MM.1S (cell line): ENCODE data around the gene NUP153.

Experiments used
- DNase-seq: peaks from one replicate; pipeline ENCODE4 v3.0.0-alpha.2; 2015
- H2AFZ ChIP-seq: fragments of 300-600 bp; sonication (generic); 2 replicates; pipeline ENCODE4 v1.6.0; 2016; ENCODE audit warnings: antibody characterized with exemption, low read length
- H3F3A ChIP-seq: fragments of 300-600 bp; sonication (generic); 2 replicates; pipeline ENCODE4 v1.6.1; 2016; ENCODE audit warnings: mild to moderate bottlenecking, antibody characterized with exemption, low read length, moderate library complexity, mixed read lengths; ENCODE audit not compliant: insufficient read depth
- H3K27ac ChIP-seq: fragments of 300-600 bp; sonication (generic); 2 replicates; pipeline ENCODE4 v1.5.1; 2016; ENCODE audit warnings: mild to moderate bottlenecking, low read length
- H3K27me3 ChIP-seq: fragments of 300-600 bp; sonication (generic); replicated peaks from 2 replicates; pipeline ENCODE4 v1.6.0; 2016; ENCODE audit warnings: low read length; ENCODE audit not compliant: insufficient read depth
- H3K36me3 ChIP-seq: fragments of 300-600 bp; sonication (generic); replicated peaks from 2 replicates; pipeline ENCODE4 v1.6.1; 2016; ENCODE audit warnings: mild to moderate bottlenecking, low read length, mixed read lengths; ENCODE audit not compliant: insufficient read depth
- H3K4me1 ChIP-seq: fragments of 300-600 bp; sonication (generic); 2 replicates; pipeline ENCODE4 v1.6.1; 2016; ENCODE audit warnings: low read length, mixed read lengths
- H3K4me2 ChIP-seq: fragments of 300-600 bp; sonication (generic); 2 replicates; pipeline ENCODE4 v1.6.0; 2016; ENCODE audit warnings: low read depth, low read length
- H3K4me3 ChIP-seq: fragments of 300-600 bp; sonication (generic); 2 replicates; pipeline ENCODE4 v1.5.1; 2016; ENCODE audit warnings: low read length, mixed read lengths
- H3K79me2 ChIP-seq: fragments of 300-600 bp; sonication (generic); 2 replicates; pipeline ENCODE4 v1.6.1; 2016; ENCODE audit warnings: mixed run types, low read length, mixed read lengths
- H3K9ac ChIP-seq: fragments of 300-600 bp; sonication (generic); 2 replicates; pipeline ENCODE4 v1.6.1; 2016; ENCODE audit warnings: low read length, mixed read lengths
- H3K9me2 ChIP-seq: fragments of 300-600 bp; sonication (generic); replicated peaks from 2 replicates; pipeline ENCODE4 v1.6.1; 2016; ENCODE audit warnings: mild to moderate bottlenecking, low read length, mixed read lengths; ENCODE audit not compliant: insufficient read depth
- H3K9me3 ChIP-seq: fragments of 300-600 bp; sonication (generic); replicated peaks from 2 replicates; pipeline ENCODE4 v1.6.1; 2016; ENCODE audit warnings: mild to moderate bottlenecking, low read length, mixed read lengths; ENCODE audit not compliant: insufficient read depth
- H4K20me1 ChIP-seq: fragments of 300-600 bp; sonication (generic); 2 replicates; pipeline ENCODE4 v1.6.1; 2016; ENCODE audit warnings: mild to moderate bottlenecking, low read length, moderate library complexity, mixed read lengths; ENCODE audit not compliant: insufficient read depth
- EZH2 ChIP-seq: fragments of 300-600 bp; sonication (generic); optimal IDR thresholded peaks from 2 replicates; pipeline ENCODE3; 2017; ENCODE audit warnings: low read depth, mild to moderate bottlenecking, antibody characterized with exemption, low read length, mixed read lengths
- EZH2phosphoT487 ChIP-seq: fragments of 300-600 bp; sonication (generic); IDR thresholded peaks from 2 replicates; pipeline ENCODE4 v1.6.1; 2018; ENCODE audit warnings: antibody characterized with exemption, low read length
- TF ChIP-seq, protein P1 (sequence below): fragments of 300-600 bp; sonication (generic); IDR thresholded peaks from 2 replicates; pipeline ENCODE4 v1.5.1; 2016; ENCODE audit warnings: antibody characterized with exemption, low read length, mixed read lengths

NUP153 gene

DNA sequence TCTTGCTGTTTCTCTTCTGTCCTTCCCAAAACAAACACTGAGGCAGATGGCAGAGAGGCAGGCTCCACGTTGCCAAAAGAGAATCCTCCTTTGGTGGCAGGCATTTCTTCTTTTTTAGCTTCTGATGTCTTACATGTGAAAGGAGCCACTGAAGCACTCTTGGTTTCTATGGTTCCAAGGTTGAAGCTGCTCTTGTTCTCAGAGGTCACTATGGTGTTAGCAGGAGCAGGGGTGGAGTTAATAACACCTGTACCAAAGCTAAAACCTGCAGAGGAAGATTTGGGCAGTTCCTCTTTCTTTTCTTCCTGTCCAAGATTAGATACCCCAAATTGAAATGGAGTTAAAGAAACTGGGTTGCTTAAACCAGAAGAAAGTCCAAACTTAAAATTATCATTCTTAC is 77.9 kb downstream of the NUP153 start:
- H4K20me1 ChIP-seq: peaks cover 3% of the 10 kb centered on the region; the same call in 1 of the 2 replicates
- peaks cover 18% of the 10 kb centered on the region for H3K36me3 ChIP-seq
- H3K79me2 ChIP-seq: peaks cover 75% of the 10 kb centered on the region

DNA sequence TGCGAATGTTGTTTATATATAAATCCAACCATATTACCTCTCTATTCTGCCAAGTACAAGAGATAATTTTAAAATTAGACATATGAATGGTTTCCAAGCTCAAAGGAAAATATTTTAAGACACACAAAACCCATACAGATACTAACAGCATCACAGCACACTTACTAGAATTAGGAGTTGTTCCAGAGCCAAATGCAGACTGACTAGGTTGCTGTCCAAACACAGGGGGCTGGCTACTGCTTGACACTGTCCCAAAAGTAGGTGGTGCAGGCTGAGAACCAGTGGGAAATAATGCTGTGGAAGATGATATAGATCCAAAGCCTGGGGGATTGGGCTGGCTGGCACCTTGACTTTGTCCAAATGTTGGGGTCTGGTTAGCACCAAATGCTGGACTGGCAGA is 82.3 kb downstream of the NUP153 start:
- no peak overlapping the region for H2AFZ ChIP-seq
- H3K9ac ChIP-seq: no peak overlapping the region
- peaks cover 22% of the 10 kb centered on the region for H3K36me3 ChIP-seq
- TF ChIP-seq EZH2: no peak
- TF ChIP-seq EZH2phosphoT487: no peak
- TF ChIP-seq, protein P1, sequence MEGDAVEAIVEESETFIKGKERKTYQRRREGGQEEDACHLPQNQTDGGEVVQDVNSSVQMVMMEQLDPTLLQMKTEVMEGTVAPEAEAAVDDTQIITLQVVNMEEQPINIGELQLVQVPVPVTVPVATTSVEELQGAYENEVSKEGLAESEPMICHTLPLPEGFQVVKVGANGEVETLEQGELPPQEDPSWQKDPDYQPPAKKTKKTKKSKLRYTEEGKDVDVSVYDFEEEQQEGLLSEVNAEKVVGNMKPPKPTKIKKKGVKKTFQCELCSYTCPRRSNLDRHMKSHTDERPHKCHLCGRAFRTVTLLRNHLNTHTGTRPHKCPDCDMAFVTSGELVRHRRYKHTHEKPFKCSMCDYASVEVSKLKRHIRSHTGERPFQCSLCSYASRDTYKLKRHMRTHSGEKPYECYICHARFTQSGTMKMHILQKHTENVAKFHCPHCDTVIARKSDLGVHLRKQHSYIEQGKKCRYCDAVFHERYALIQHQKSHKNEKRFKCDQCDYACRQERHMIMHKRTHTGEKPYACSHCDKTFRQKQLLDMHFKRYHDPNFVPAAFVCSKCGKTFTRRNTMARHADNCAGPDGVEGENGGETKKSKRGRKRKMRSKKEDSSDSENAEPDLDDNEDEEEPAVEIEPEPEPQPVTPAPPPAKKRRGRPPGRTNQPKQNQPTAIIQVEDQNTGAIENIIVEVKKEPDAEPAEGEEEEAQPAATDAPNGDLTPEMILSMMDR: no peak
- H3K4me1 ChIP-seq: peaks cover 37% of the 10 kb centered on the region
- peaks cover 13% of the 10 kb centered on the region for H3F3A ChIP-seq
- 0 out of 2 replicates have a peak, but pooled peaks cover 3% of the 10 kb centered on the region for H4K20me1 ChIP-seq
- H3K9me3 ChIP-seq: no peaks in the 10 kb centered on the region
- peaks cover 77% of the 10 kb centered on the region for H3K79me2 ChIP-seq
- no peak overlapping the region for H3K27ac ChIP-seq
- no peak overlapping the region for H3K4me3 ChIP-seq
- no peaks in the 10 kb centered on the region for H3K9me2 ChIP-seq
- H3K27me3 ChIP-seq: no peaks in the 10 kb centered on the region
- DNase-seq: no peak
- H3K4me2 ChIP-seq: no peak overlapping the region

More for the DNA sequence above, 77.9 kb downstream of the NUP153 start:
- H3K4me3 ChIP-seq: no peak overlapping the region
- H3K9me2 ChIP-seq: no peaks in the 10 kb centered on the region
- H3K4me1 ChIP-seq: peaks cover 29% of the 10 kb centered on the region
- H3K9me3 ChIP-seq: no peaks in the 10 kb centered on the region
- peaks cover 18% of the 10 kb centered on the region for H3F3A ChIP-seq
- TF ChIP-seq EZH2: no peak
- TF ChIP-seq, protein P1: no peak
- H3K4me2 ChIP-seq: peak overlapping the region; percentile 42; the same call in 1 of the 2 replicates
- H3K27me3 ChIP-seq: no peaks in the 10 kb centered on the region
- peak; percentile 74 for DNase-seq
- peak overlapping the region; percentile 57; the same call in 1 of the 2 replicates for H3K27ac ChIP-seq
- no peak overlapping the region for H2AFZ ChIP-seq
- H3K9ac ChIP-seq: no peak overlapping the region

DNA sequence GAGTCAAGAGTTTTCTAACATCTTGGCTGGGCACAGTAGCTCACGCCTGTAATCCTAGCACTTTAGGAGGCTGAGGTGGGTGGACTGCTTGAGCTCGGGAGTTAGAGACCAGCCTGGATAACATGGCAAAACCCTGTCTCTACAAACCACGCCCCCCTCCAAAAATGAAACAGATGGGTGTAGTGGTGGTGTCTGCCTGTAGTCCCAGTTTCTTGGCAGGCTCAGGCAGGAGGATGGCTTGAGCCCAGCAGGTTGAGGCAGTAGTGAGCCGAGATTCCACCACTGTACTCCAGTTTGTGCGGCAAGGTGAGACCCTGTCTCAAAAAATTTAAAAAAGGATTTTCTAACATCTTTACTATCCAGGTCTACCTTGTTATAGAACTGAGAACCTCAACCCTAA is 84.6 kb downstream of the NUP153 start:
- no peaks in the 10 kb centered on the region for H3K9me2 ChIP-seq
- no peak overlapping the region for H3K27ac ChIP-seq
- TF ChIP-seq, protein P1: no peak
- TF ChIP-seq EZH2 (no peak), EZH2phosphoT487 (no peak)
- H3K79me2 ChIP-seq: peaks cover 80% of the 10 kb centered on the region
- peaks cover 24% of the 10 kb centered on the region for H3K4me1 ChIP-seq
- H2AFZ ChIP-seq: no peak overlapping the region
- H3K27me3 ChIP-seq: no peaks in the 10 kb centered on the region
- H3K9me3 ChIP-seq: no peaks in the 10 kb centered on the region
- no peak overlapping the region for H3K4me2 ChIP-seq
- H3K9ac ChIP-seq: no peak overlapping the region
- no peaks in the 10 kb centered on the region for H4K20me1 ChIP-seq
- H3K36me3 ChIP-seq: peaks cover 19% of the 10 kb centered on the region
- no peaks in the 10 kb centered on the region for H3F3A ChIP-seq
- H3K4me3 ChIP-seq: no peak overlapping the region
- no peak for DNase-seq
